Measurements from ENCODE around the gene COX14. TPM values are rescaled to one million over a fixed set of nuclear protein-coding genes. Genes with fewer than 3 reads are reported as not detected.

Gene COX14
- total RNA-seq, 1 experiment from 2014 or later: 74.5 TPM

- peaks cover 3% of the 10 kb centered on the region; the same call in 1 of the 2 replicates for H3K4me1 ChIP-seq (ENCODE audit: control insufficient read depth, insufficient read depth, low read length)
- intact Hi-C loops (cut with micrococcal nuclease; ENCODE audit: unreplicated experiment) (no loop called here), in situ Hi-C loops (cut with HindIII; ENCODE audit: low pct_unique_long_range_greater_than_20kb, low sequenced_read_pairs) (no loop called here)
- H3K36me3 ChIP-seq (ENCODE audit: control insufficient read depth, insufficient read depth, low read length): no peaks in the 10 kb centered on the region; the same call in 1 of the 2 replicates
- no peak for DNase-seq (ENCODE audit: low read depth, low spot score)
- no peak overlapping the region for H3K27ac ChIP-seq (ENCODE audit: low read length)
- no TSS peak for BruUV-seq (replicated peaks)
- ChIA-PET CTCF (interaction anchor here (0.6 kb wide), 1 partner anchor 32 kb away, joined by 11 read pairs; the partner anchor contains the start of gene SMARCD1), POLR2A (no interaction called here)
- no peaks in the 10 kb centered on the region for H3K9me3 ChIP-seq (ENCODE audit: control insufficient read depth, insufficient read depth, low read depth, low read length)
- H3K4me3 ChIP-seq (ENCODE audit: low read depth in 2 of 2, low read length in 2 of 2): no peak overlapping the region
- ATAC-seq: no peak
- no peak for TF ChIP-seq TCF7L2 (IDR thresholded peaks at IDR 0.05; ENCODE audit: low read depth, low read length)
- no peak for TF ChIP-seq CTCF (IDR thresholded peaks at IDR 0.05)
- no peak for TF ChIP-seq REST (IDR thresholded peaks at IDR 0.05; ENCODE audit: insufficient read depth in 1 of 2, low read depth in 2 of 2, low read length in 1 of 2)
- H3K27me3 ChIP-seq (ENCODE audit: control insufficient read depth, insufficient read depth, low read length): no peaks in the 10 kb centered on the region
Observed at GRCh38 chr12:50117057-50117622, 5.1 kb downstream of the COX14 start.

- CTCF ChIA-PET: no interaction called here
- no peak for ATAC-seq
Observed at GRCh38 chr12:50119387-50119786, 7.4 kb downstream of the COX14 start.

More at GRCh38 chr12:50119387-50119786, 7.4 kb downstream of the COX14 start:
- no peak for DNase-seq (ENCODE audit: low read depth, low spot score)
- no TSS peak for BruUV-seq (replicated peaks)
- Histone ChIP-seq H3K4me3 (ENCODE audit: low read depth in 2 of 2, low read length in 2 of 2) (no peak overlapping the region), H3K27ac (ENCODE audit: low read length) (no peak overlapping the region), H3K4me1 (ENCODE audit: control insufficient read depth, insufficient read depth, low read length) (no peaks in the 10 kb centered on the region), H3K27me3 (ENCODE audit: control insufficient read depth, insufficient read depth, low read length) (no peaks in the 10 kb centered on the region), H3K36me3 (ENCODE audit: control insufficient read depth, insufficient read depth, low read length) (no peaks in the 10 kb centered on the region; the same call in 1 of the 2 replicates), H3K9me3 (ENCODE audit: control insufficient read depth, insufficient read depth, low read depth, low read length) (no peaks in the 10 kb centered on the region)
- POLR2A ChIA-PET: no interaction called here
- intact Hi-C loops (cut with micrococcal nuclease; ENCODE audit: unreplicated experiment): no loop called here
- TF ChIP-seq POLR2AphosphoS5 (IDR thresholded peaks at IDR 0.05; ENCODE audit: low read depth, low read length) (no peak), CTCF (IDR thresholded peaks at IDR 0.05) (no peak), TCF7L2 (IDR thresholded peaks at IDR 0.05; ENCODE audit: low read depth, low read length) (no peak), REST (IDR thresholded peaks at IDR 0.05; ENCODE audit: insufficient read depth in 1 of 2, low read depth in 2 of 2, low read length in 1 of 2) (no peak), SIN3A (IDR thresholded peaks at IDR 0.05; ENCODE audit: borderline replicate concordance, insufficient read depth, low read depth, low read length) (no peak)
- in situ Hi-C loops (cut with HindIII; ENCODE audit: low pct_unique_long_range_greater_than_20kb, low sequenced_read_pairs): no loop called here
